ENCODE measurements around the gene OR51A4.
"Not testable (repeated sequence)": the region's sequence is repeated elsewhere in the genome, so short reads cannot be mapped to it uniquely, and the experiment has no call there.

OR51A4 gene, protein sequence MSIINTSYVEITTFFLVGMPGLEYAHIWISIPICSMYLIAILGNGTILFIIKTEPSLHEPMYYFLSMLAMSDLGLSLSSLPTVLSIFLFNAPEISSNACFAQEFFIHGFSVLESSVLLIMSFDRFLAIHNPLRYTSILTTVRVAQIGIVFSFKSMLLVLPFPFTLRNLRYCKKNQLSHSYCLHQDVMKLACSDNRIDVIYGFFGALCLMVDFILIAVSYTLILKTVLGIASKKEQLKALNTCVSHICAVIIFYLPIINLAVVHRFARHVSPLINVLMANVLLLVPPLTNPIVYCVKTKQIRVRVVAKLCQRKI

DNA sequence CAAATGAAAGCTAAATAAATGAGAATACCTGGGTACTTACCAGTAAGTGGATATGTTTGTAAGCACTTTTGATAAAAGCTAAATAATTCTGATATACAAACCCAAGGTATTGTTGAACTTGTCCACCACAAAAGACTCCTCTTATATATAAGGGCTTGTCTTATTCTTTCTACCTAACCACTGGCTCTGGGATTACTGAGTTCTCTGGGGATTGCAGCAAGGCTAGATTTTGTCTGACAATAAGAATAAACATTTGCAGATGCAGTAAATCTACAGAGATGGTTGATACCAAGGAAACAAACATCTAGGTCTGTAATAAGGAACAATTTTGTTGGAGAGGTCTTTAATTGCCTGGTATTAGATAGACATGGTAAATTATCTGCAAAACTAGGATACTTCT, at the start of gene OR51A4:
OR51A4 (minus strand) TSS at position 101 of the 400 bp plus-strand sequence. CDS start 505 bp downstream, outside the sequence.
- DNase-seq = no peak

- no peak for DNase-seq
Measured at GRCh38 chr11:4994551-4994950, 47.1 kb upstream of the OR51A4 start, which contains the start of gene OR51L1. TSS of gene OR51L1 (plus strand) at chr11:4994851. CDS start at chr11:4998983, 4,132 bp downstream.

DNA sequence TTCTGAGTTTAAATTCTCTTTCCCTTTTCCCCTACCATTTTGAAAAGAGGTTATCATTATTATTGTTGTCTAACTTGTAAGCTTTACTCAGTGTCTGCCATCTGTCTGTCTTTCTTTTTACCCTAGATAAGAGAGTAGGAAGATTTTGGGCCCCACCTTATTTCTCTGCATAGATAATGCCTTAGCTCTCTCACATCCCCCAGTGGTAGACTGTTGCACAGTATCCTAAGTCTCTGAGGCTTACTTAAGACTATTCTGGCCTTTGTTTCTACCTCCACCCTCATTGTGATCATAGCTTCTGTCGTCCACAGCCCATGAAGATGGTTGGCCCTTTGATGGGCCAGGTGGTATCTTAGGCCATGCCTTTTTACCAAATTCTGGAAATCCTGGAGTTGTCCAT, 43.7 kb upstream of the OR51A4 start:
- no peak for DNase-seq

- DNase-seq = no peak
Measured at GRCh38 chr11:4983841-4984240, 36.4 kb upstream of the OR51A4 start.

- DNase-seq = no peak
Measured at GRCh38 chr11:4982678-4983077, 35.3 kb upstream of the OR51A4 start.

DNA sequence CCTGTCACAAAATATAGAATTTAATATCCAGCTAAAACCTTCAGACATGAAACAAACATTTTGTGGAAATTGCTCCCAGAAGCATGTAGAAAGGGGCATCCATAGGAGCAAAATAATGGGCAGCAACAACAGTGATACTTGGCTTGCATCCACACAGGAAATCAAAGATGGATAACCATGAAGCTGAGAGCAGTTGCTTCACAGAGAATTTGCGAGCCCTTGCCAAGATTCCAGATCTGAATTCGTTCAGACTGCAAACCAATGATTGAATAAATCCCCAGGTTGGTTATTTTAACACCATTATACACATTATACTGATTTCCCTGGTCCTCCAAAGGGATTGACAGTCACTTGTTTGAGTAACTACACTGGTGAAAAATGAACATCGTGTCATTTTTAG, 31.6 kb upstream of the OR51A4 start:
- DNase-seq = no peak

DNA sequence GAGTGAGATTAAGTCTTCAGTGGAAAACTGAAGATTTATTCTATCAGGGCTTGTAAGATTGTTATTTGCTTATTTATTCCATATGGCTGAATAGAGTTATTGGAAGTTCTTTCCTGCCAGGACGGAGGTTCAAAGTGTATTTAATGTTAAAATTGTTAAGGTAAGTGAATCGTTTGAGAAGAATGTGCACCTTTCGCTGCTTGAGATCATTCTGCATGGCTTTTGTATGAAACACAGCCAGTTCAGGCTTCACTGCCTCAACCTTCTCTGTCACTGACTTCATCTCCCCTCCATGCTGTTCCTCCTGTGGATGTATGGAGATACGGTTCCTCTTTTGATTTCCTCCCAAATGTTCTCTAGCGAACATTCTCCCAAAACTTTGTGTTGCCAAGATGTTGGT, 28.0 kb upstream of the OR51A4 start:
- DNase-seq = no peak

DNA sequence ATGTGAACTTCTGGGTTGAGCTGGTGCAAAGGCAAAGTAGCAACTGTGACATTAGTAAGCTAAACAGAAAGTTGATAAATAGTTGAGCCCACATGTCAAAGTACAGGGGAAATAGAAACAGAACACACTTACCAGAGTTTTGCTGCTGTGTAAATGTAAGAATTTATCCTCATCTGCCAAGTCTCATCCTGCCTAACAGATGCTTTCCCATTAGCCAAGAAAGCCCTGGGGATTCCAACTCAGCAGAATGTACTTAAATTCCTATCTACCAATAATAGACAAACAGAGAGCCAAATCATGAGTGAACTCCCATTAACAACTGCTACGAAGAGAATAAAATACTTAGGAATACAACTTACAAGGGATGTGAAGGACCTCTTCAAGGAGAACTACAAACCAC, 15.4 kb upstream of the OR51A4 start:
- no peak for DNase-seq

DNA sequence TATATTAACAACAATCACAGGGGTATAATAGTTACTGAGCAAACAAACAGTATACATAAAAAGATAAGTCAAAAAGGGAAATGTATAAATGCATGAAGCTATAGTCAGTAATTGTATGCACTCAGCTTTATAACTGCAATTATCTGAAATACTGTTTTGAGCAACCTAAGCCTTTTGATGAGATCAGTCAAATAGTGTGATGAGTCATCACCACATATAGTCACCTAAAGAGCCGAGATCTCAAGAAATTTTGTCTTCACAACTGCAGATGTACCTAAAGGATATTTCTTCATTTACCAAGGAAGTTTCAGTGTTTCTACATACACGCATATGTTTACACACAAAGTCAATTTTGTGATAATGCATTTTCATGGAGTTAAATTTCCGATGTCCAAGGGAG, 13.5 kb upstream of the OR51A4 start:
- no peak for DNase-seq

- DNase-seq = no peak
Measured at GRCh38 chr11:4957396-4957795, 10.0 kb upstream of the OR51A4 start.

- not testable (repeated sequence) for DNase-seq
Measured at GRCh38 chr11:4955613-4956012, 8.2 kb upstream of the OR51A4 start, which contains the start of gene OR51A2. TSS of gene OR51A2 (minus strand) at chr11:4955713. CDS start at chr11:4955713, 0 bp downstream.

DNA sequence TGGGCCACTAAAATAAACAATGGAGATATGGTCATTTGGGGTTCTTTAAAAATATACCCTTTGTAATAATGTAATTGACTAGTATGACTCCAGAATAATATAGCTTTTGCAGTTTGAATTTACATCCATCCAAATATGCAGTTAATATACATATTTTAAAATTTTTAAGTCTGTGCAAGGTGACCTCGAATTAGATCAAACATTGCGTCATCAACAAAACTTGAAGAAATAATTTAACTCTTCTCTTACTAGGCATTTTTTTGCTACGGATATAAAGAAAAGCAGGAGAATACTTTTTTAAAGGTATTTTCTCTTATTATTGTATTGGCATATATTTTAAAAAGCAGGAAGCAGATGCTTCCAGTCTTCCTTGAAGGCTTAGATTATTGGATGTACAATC, 10.7 kb downstream of the OR51A4 start:
- DNase-seq = no peak

DNA sequence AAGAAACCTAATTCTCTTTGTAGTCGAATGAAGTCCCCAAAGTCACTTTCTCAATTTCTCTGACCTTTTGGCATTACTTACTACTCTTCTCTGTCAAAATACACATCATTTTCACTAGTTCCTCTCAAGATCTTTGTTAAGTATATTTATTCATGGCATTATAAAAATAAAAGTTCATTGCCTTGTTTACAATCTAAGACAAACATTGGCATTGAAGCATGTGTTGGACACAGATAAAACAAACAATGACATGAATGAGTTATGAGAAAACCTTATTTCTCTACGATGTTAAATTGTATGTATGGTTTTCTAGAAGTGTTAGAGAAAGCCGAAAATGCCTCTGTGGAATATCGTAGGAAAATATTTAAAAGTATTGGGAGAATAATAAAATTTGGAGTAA, 14.7 kb downstream of the OR51A4 start:
- no peak for DNase-seq

DNA sequence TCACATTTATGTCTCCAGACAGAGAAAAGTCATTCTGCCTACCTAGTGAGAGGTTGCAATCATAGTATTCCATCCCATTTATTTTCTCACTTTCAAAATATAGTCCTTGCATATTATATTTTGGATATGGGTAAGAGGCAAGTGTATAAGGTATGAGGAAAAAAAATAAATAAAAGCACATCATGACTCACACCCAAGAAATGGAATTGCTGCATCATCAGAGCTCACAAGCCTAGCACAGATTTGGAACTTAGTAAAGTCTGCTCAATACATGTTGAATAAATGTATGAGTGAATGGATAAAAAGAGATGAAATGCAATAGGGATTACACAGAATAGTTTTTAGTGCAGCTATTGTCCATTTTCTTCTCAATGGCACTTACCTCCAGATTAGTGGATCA, 20.8 kb downstream of the OR51A4 start:
- DNase-seq = no peak

DNA sequence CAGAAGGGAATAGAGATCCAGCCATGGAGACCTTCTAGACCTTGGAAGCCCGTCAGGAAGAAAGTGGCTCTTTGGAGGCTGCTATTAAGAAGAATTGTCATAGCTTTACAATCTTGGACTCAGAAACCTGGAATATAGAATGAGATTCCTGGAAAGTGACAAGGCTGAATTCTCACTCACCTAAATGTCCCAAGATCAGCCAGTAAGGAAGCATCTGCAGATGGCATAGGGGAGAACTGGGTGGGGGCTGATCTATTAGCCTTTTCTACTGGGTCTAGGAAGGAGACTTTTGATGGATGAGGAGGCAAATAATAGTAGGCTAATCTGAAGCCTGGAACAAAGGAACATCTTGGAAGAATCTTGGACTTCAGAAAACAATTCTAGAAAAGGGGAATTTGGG, 23.2 kb downstream of the OR51A4 start, which contains the start of gene OR51G1:
OR51G1 (minus strand) TSS at position 101 of the 400 bp plus-strand sequence; CDS start at position 101, 0 bp downstream.
- DNase-seq = no peak

GRCh38 chr11:4922304-4922703, 25.1 kb downstream of the OR51A4 start:
- DNase-seq = no peak

DNA sequence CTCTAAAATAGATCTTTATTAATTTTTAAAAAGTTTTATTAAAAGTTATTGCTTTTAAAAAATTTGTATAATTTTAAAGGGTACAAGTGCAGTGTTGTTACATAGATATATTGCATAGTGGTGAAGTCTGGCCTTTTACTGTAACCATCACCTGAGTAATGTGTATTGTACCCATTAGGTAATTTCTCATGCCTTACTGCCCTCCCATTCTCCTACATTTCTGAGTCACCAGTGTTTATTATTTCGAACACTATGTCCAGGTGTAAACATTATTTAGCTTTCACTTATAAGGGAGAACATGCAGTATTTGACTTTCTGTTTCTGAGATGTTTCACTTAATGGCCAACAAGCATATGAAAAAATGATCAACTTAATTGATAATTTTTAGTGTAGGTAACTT, 25.6 kb downstream of the OR51A4 start:
- no peak for DNase-seq

GRCh38 chr11:4919250-4919649, 28.2 kb downstream of the OR51A4 start, which contains the start of gene OR51G2:
TSS of gene OR51G2 (minus strand) at chr11:4919350. CDS start at chr11:4915663, 3,687 bp downstream.
- DNase-seq = no peak

GRCh38 chr11:4916581-4916980, 30.8 kb downstream of the OR51A4 start:
- DNase-seq = no peak

GRCh38 chr11:4903484-4903883, 43.9 kb downstream of the OR51A4 start, which contains the start of gene OR51A7:
TSS of gene OR51A7 (plus strand) at chr11:4903783. CDS start at chr11:4907370, 3,587 bp downstream.
- DNase-seq = no peak

Data from suppressor macrophage treated with lipopolysaccharide for 4 hours (primary cell).